ENCODE measurements around the gene PI4K2A. TPM values are rescaled to one million over a fixed set of nuclear protein-coding genes. Genes with fewer than 3 reads are reported as not detected.
A peak's percentile ranks its signal among the peaks of the same experiment; 100 is the strongest.
"Not testable (repeated sequence)": the region's sequence is repeated elsewhere in the genome, so short reads cannot be mapped to it uniquely, and the experiment has no call there.

PI4K2A gene
- polyA plus RNA-seq, 6 donors from 2014 or later = 5.1 to 7.9 (median 6.4) TPM

DNA sequence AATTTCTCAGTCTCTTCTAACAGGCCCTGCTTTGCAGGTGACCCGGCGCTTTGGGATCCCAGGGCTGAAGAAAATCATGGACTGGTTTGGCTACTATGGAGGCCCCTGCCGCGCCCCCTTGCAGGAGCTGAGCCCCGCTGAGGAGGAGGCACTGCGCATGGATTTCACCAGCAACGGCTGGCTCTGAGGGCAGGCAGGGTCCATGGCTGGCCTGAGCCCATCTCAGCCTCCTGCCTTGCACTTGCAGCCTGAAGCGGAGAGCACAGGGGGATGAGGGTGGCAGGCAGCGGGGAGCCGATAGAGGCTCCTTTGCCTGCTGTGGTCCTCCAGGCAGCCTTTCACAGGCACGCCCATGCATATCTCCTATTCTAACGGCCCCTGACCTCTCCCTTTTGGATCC lies 29.0 kb upstream of the PI4K2A start:
- ATAC-seq (ENCODE audit: low read depth in 2 of 2) (no peak), DNase-seq (no peak)
- H3K9me3 Mint-ChIP-seq = no peaks in the 10 kb centered on the region
- H3K4me1 Mint-ChIP-seq = no peaks in the 10 kb centered on the region
- H3K27me3 Mint-ChIP-seq = peaks cover 0 to 2% (median 0%) of the 10 kb centered on the region in 3 donors
- no peaks in the 10 kb centered on the region for H3K36me3 Mint-ChIP-seq
- H3K27ac Mint-ChIP-seq = peak overlapping the region in 1 of 6 donors; percentile 18
- no peak overlapping the region for H3K4me3 Mint-ChIP-seq

- no peak for DNase-seq
- no peaks in the 10 kb centered on the region for H3K4me1 Mint-ChIP-seq
- ATAC-seq (ENCODE audit: low read depth in 2 of 2) = no peak
- H3K27me3 Mint-ChIP-seq = no peaks in the 10 kb centered on the region
- H3K4me3 Mint-ChIP-seq = no peak overlapping the region
- no peak overlapping the region for H3K27ac Mint-ChIP-seq
- no peaks in the 10 kb centered on the region for H3K36me3 Mint-ChIP-seq
- no peaks in the 10 kb centered on the region for H3K9me3 Mint-ChIP-seq
Observed at GRCh38 chr10:97612386-97612785, 28.1 kb upstream of the PI4K2A start.

- no peaks in the 10 kb centered on the region for H3K27me3 Mint-ChIP-seq
- no peak for DNase-seq
- no peak overlapping the region for H3K4me3 Mint-ChIP-seq
- H3K36me3 Mint-ChIP-seq = no peaks in the 10 kb centered on the region
- no peak overlapping the region for H3K27ac Mint-ChIP-seq
- no peak for ATAC-seq (ENCODE audit: low read depth in 2 of 2)
- no peaks in the 10 kb centered on the region for H3K9me3 Mint-ChIP-seq
- H3K4me1 Mint-ChIP-seq = no peaks in the 10 kb centered on the region
Observed at GRCh38 chr10:97618285-97618684, 22.2 kb upstream of the PI4K2A start.

DNA sequence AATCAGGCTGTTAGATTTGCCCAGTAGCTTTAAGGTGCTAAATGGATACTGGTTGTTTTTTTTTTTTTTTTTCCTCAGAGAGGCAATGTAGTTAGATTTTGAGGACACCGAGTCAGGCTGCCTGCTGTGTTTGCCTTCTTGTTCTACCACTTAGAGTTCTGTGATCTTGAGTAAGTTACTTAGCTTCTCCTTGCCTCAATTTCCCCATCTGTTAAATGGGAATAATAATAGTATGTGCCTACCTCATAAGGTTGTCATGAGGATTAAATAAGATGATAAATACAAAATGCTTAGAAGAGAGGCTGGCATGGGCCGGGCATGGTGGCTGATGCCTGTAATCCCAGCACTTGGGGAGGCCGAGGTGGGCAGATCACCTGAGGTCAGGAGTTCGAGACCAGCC lies 21.7 kb upstream of the PI4K2A start:
- Mint-ChIP-seq H3K4me1 (no peaks in the 10 kb centered on the region), H3K27ac (no peak overlapping the region), H3K9me3 (no peaks in the 10 kb centered on the region), H3K27me3 (no peaks in the 10 kb centered on the region), H3K36me3 (no peaks in the 10 kb centered on the region), H3K4me3 (no peak overlapping the region)
- no peak for DNase-seq
- no peak for ATAC-seq (ENCODE audit: low read depth in 2 of 2)

DNA sequence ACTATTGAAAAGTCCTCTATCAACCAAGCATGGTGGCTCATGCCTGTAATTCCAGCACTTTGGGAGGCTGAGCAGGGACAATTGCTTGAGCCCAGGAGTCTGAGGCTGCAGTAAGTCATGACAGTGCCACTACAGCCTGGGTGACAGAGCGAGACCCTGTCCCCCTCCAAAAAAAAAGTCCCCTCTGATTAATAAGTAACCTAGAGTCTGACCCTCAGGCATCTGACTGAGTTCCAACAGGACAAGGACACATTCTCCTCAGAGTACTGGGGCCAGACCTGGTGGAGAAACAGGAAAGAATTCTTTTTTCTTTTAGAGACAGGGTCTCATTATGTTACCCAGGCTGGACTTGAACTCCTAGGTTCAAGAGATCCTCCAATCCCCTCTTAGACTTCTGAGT lies 17.2 kb upstream of the PI4K2A start:
- Mint-ChIP-seq H3K36me3 (no peaks in the 10 kb centered on the region), H3K4me3 (no peak overlapping the region), H3K9me3 (no peaks in the 10 kb centered on the region), H3K27me3 (no peaks in the 10 kb centered on the region), H3K27ac (no peak overlapping the region), H3K4me1 (no peaks in the 10 kb centered on the region)
- DNase-seq (no peak), ATAC-seq (ENCODE audit: low read depth in 2 of 2) (no peak)

DNA sequence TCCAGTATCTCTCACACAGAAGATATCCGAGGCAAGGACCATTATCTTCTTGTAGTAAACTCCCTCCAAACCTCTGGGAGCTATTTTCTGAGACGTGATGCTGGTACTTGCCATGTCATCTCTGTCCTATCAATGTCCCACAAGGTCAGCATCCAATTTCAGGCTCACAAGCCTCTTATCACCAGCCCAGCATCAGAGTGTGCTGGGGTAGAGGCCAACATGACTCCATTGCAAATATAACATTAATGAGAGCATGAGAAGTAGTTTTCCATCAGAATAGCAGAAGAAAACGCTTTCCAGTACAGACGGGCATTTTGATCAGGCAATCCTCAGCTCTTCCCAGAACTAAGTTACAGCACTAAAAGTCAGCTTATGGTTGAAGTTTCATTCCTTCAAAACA lies 12.7 kb upstream of the PI4K2A start:
- no peak overlapping the region for H3K27ac Mint-ChIP-seq
- DNase-seq = no peak
- H3K4me1 Mint-ChIP-seq = peaks cover 0 to 5% (median 2%) of the 10 kb centered on the region in 3 donors
- H3K36me3 Mint-ChIP-seq = no peaks in the 10 kb centered on the region
- no peaks in the 10 kb centered on the region for H3K9me3 Mint-ChIP-seq
- no peak overlapping the region for H3K4me3 Mint-ChIP-seq
- ATAC-seq (ENCODE audit: low read depth in 2 of 2) = no peak
- H3K27me3 Mint-ChIP-seq = no peaks in the 10 kb centered on the region

- no peak overlapping the region for H3K4me3 Mint-ChIP-seq
- ATAC-seq (ENCODE audit: low read depth in 2 of 2) = no peak
Observed at GRCh38 chr10:97628228-97628627, 12.2 kb upstream of the PI4K2A start.

DNA sequence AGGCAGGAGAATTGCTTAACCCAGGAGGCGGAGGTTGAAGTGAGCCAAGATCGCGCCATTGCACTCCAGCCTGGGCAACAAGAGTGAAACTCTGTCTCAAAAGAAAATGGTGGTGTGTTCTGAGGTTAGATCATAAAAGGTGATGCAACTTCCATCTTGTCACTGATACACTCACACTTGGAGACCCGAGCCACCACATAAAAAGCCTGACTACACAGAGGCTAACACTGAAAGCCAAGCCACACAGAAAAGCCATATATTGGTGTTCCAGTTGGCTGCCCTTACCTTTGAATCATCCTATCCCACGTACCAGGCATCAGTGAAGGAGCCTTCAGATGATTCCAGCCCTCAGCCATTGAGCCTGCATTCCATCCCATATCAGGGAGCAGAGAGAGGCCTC lies 11.2 kb upstream of the PI4K2A start:
- H3K9me3 Mint-ChIP-seq = peaks cover 0 to 2% (median 0%) of the 10 kb centered on the region in 7 donors

More at GRCh38 chr10:97628228-97628627, 12.2 kb upstream of the PI4K2A start:
- Mint-ChIP-seq H3K27ac (no peak overlapping the region), H3K9me3 (no peaks in the 10 kb centered on the region), H3K4me1 (peaks cover 3 to 10% (median 4%) of the 10 kb centered on the region in 3 donors), H3K36me3 (peaks cover 0 to 3% of the 10 kb centered on the region in 2 donors), H3K27me3 (peaks cover 0 to 3% (median 1%) of the 10 kb centered on the region in 3 donors)
- no peak for DNase-seq

GRCh38 chr10:97631098-97631497 lies 9.4 kb upstream of the PI4K2A start:
- H3K27me3 Mint-ChIP-seq = peaks cover 0 to 5% (median 4%) of the 10 kb centered on the region in 3 donors
- no peak overlapping the region for H3K27ac Mint-ChIP-seq
- no peak for ATAC-seq (ENCODE audit: low read depth in 2 of 2)
- peaks cover 0 to 2% (median 0%) of the 10 kb centered on the region in 7 donors for H3K9me3 Mint-ChIP-seq
- H3K36me3 Mint-ChIP-seq = peaks cover 0 to 7% of the 10 kb centered on the region in 2 donors
- H3K4me3 Mint-ChIP-seq = peak overlapping the region in 2 of 8 donors; percentile 65 to 92
- H3K4me1 Mint-ChIP-seq = peaks cover 10 to 12% (median 11%) of the 10 kb centered on the region in 3 donors
- no peak for DNase-seq

More for the DNA sequence above, 11.2 kb upstream of the PI4K2A start:
- ATAC-seq (ENCODE audit: low read depth in 2 of 2) = no peak
- Mint-ChIP-seq H3K36me3 (peaks cover 0 to 7% of the 10 kb centered on the region in 2 donors), H3K4me3 (no peak overlapping the region), H3K27ac (no peak overlapping the region), H3K27me3 (peaks cover 0 to 5% (median 4%) of the 10 kb centered on the region in 3 donors), H3K4me1 (peaks cover 10 to 12% (median 11%) of the 10 kb centered on the region in 3 donors)
- no peak for DNase-seq

DNA sequence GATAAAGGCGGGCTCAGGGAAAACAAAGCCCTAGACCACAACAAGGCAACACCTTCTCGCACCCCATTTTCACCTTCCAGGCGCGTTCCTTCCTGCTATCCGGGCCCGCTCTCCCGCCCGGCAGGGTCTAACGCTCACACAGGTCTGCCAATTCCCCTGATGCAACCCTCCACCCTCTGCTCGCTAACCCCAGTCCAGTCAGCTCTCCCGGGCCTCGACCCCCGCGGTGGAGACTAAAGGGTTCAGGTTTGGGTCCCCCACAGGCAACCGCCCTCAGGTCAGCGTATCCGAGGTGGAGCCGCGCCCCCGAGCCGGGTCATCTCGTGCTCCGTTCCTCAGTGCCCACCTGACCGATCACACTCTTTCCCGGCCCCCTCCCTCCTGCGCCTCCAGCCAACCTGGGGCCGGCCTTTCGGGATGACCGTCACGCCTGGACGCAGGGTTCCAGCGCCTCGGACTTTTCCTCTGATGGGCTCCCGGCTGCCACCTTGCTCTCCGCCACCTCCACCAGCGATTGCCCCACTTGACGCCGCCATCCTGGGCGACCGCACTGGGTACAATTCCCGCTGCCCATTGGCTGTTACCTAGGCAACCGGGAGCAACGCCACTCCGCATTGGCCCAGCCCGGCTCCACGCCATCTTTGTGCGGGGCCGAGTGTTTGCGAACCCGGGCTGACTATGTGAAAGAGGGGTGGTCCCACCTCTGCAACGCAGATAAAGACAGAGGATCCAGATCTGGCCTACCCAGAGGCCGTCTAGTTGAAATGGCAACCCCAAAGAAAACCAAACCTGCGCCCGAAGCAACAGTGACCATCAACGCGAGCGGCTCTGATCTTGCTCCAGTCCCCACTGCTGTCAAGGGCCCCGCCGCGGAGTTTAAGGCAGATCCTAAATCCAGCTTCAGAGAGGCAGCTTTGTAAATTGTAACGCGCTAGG lies 7.3 kb upstream of the PI4K2A start, which contains the start of gene MORN4:
Gene MORN4, minus strand, starts transcription at position 552 of the 936 bp plus-strand sequence. CDS start 13,847 bp downstream, outside the sequence.
- peaks cover 10 to 12% (median 11%) of the 10 kb centered on the region in 3 donors for H3K4me1 Mint-ChIP-seq
- H3K36me3 Mint-ChIP-seq = peaks cover 0 to 7% of the 10 kb centered on the region in 2 donors
- H3K27ac Mint-ChIP-seq = peak within 1 kb of the TSS; percentile 26 to 97 (median 90)
- H3K9me3 Mint-ChIP-seq = peaks cover 0 to 2% (median 0%) of the 10 kb centered on the region in 7 donors
- peak within 1 kb of the TSS; percentile 92 to 99 (median 96) for H3K4me3 Mint-ChIP-seq
- DNase-seq (peak; percentile 87), ATAC-seq (ENCODE audit: low read depth in 2 of 2) (peak; percentile 100)
- peaks cover 0 to 5% (median 4%) of the 10 kb centered on the region in 3 donors for H3K27me3 Mint-ChIP-seq

GRCh38 chr10:97633921-97634320 lies 6.5 kb upstream of the PI4K2A start:
- peaks cover 0 to 5% (median 4%) of the 10 kb centered on the region in 3 donors for H3K27me3 Mint-ChIP-seq
- peaks cover 0 to 7% of the 10 kb centered on the region in 2 donors for H3K36me3 Mint-ChIP-seq
- peak overlapping the region; percentile 92 to 99 (median 96) for H3K4me3 Mint-ChIP-seq
- H3K27ac Mint-ChIP-seq = peak overlapping the region in 2 of 6 donors; percentile 90 to 97
- ATAC-seq (ENCODE audit: low read depth in 2 of 2) (no peak), DNase-seq (no peak)
- peaks cover 0 to 2% (median 0%) of the 10 kb centered on the region in 7 donors for H3K9me3 Mint-ChIP-seq
- H3K4me1 Mint-ChIP-seq = peaks cover 10 to 12% (median 11%) of the 10 kb centered on the region in 3 donors

- ATAC-seq (ENCODE audit: low read depth in 2 of 2) = no peak
- H3K4me3 Mint-ChIP-seq = no peak overlapping the region
- peaks cover 0 to 5% (median 4%) of the 10 kb centered on the region in 3 donors for H3K27me3 Mint-ChIP-seq
- no peak for DNase-seq
- peaks cover 15 to 17% (median 15%) of the 10 kb centered on the region in 3 donors for H3K4me1 Mint-ChIP-seq
- no peak overlapping the region for H3K27ac Mint-ChIP-seq
- peaks cover 0 to 2% (median 0%) of the 10 kb centered on the region in 7 donors for H3K9me3 Mint-ChIP-seq
- H3K36me3 Mint-ChIP-seq = peaks cover 0 to 7% of the 10 kb centered on the region in 2 donors
Observed at GRCh38 chr10:97635577-97635976, 4.9 kb upstream of the PI4K2A start.

DNA sequence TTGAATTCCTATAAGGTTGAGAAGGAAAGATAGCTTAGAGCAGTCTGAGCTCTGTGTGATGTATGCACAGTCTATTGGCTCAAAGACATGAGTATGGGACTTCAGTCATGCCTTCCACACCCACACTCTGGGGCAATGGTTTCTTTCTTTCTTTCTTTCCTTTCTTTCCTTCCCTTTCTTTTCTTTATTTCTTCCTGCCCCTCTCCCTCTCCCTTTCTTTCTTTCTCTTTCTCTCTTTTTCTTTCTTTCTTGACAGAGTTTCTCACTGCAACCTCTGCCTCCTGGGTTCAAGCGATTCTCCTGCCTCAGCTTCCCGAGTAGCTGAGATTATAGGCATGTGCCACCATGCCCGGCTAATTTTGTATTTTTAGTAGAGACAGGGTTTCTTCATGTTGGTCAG lies 1.4 kb upstream of the PI4K2A start:
- Mint-ChIP-seq H3K4me1 (peaks cover 15 to 26% (median 20%) of the 10 kb centered on the region in 3 donors), H3K27ac (peak overlapping the region in 1 of 6 donors; percentile 41), H3K4me3 (peak overlapping the region in 2 of 8 donors; percentile 31 to 44)
- H3K36me3 Mint-ChIP-seq; H3K27me3 Mint-ChIP-seq; DNase-seq; ATAC-seq (ENCODE audit: low read depth in 2 of 2); H3K9me3 Mint-ChIP-seq: not testable (repeated sequence)
